Measurements from ENCODE around the gene EIPR1. TPM values are rescaled to one million over a fixed set of nuclear protein-coding genes. Genes with fewer than 3 reads are reported as not detected.

Gene EIPR1
- polyA plus RNA-seq, 1 donor from 2014 or later = 138 TPM

DNA sequence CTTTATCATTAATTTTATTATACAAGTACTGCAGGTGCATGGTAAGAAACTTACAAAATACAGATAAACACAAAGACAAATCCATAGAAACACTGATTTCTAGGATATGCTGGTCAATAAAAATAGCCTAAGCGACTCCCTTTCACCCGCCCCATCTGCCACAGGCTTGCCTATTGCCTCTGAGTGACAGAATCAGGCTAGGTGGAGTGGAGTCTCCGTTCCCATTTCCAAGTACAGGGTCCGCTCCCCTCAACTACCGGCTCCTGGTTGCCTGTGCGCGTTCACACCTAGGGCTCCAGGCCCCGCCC, 1.7 kb upstream of the EIPR1 start:
- Histone ChIP-seq H3K9ac (ENCODE audit: low read length) (peak overlapping the region; percentile 92), H3F3A (ENCODE audit: insufficient read depth, low read length, poor library complexity, severe bottlenecking) (no peaks in the 10 kb centered on the region), H3K9me3 (ENCODE audit: low read length) (no peaks in the 10 kb centered on the region), H2AFZ (ENCODE audit: low read depth, low read length) (peak overlapping the region; percentile 43), H3K27me3 (ENCODE audit: insufficient read depth, low read depth, low read length) (no peaks in the 10 kb centered on the region), H3K79me2 (replicated peaks; ENCODE audit: insufficient read depth, low read length) (peaks cover 32% of the 10 kb centered on the region), H3K36me3 (ENCODE audit: insufficient read depth, low read length) (no peaks in the 10 kb centered on the region), H3K27ac (ENCODE audit: low read length) (peak overlapping the region; percentile 92), H3K9me2 (ENCODE audit: insufficient read depth, low read length) (no peaks in the 10 kb centered on the region), H4K20me1 (ENCODE audit: insufficient read depth) (no peaks in the 10 kb centered on the region), H3K4me3 (ENCODE audit: low read length) (peak overlapping the region; percentile 81), H3K4me2 (ENCODE audit: low read length) (peak overlapping the region; percentile 97)
- TF ChIP-seq EZH2 (IDR thresholded peaks at IDR 0.05; ENCODE audit: borderline replicate concordance, insufficient read depth, low read length, poor library complexity, severe bottlenecking) = no peak
- TF ChIP-seq SMC3 (conservative IDR thresholded peaks at IDR 0.05; ENCODE audit: poor library complexity) = no peak

DNA sequence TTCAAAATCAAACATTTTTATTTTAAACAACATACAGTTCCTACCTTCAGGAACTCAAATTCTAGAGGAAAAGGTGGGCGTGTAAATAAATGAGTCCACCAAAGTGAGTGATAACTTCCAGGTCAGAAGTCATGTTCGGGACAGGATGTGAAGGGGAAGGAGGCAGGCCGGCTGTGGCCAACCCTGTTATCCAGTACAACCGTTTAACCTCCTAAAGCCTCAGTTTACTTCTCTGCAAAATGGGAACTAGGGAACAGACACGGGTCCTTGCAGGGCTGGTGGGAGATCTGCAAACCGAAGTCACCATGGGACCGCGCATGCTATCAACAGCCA, 373 bp downstream of the EIPR1 start:
- Histone ChIP-seq H3K9me3 (ENCODE audit: low read length) (no peaks in the 10 kb centered on the region), H4K20me1 (ENCODE audit: insufficient read depth) (no peaks in the 10 kb centered on the region), H3K9me2 (ENCODE audit: insufficient read depth, low read length) (no peaks in the 10 kb centered on the region), H2AFZ (ENCODE audit: low read depth, low read length) (peak overlapping the region; percentile 79), H3K27ac (ENCODE audit: low read length) (peak overlapping the region; percentile 91), H3K9ac (ENCODE audit: low read length) (peak overlapping the region; percentile 84), H3F3A (ENCODE audit: insufficient read depth, low read length, poor library complexity, severe bottlenecking) (no peaks in the 10 kb centered on the region), H3K27me3 (ENCODE audit: insufficient read depth, low read depth, low read length) (no peaks in the 10 kb centered on the region), H3K4me2 (ENCODE audit: low read length) (peak overlapping the region; percentile 81), H3K4me3 (ENCODE audit: low read length) (peak overlapping the region; percentile 81), H3K36me3 (ENCODE audit: insufficient read depth, low read length) (no peaks in the 10 kb centered on the region), H3K79me2 (replicated peaks; ENCODE audit: insufficient read depth, low read length) (peaks cover 29% of the 10 kb centered on the region)
- TF ChIP-seq, protein P1, sequence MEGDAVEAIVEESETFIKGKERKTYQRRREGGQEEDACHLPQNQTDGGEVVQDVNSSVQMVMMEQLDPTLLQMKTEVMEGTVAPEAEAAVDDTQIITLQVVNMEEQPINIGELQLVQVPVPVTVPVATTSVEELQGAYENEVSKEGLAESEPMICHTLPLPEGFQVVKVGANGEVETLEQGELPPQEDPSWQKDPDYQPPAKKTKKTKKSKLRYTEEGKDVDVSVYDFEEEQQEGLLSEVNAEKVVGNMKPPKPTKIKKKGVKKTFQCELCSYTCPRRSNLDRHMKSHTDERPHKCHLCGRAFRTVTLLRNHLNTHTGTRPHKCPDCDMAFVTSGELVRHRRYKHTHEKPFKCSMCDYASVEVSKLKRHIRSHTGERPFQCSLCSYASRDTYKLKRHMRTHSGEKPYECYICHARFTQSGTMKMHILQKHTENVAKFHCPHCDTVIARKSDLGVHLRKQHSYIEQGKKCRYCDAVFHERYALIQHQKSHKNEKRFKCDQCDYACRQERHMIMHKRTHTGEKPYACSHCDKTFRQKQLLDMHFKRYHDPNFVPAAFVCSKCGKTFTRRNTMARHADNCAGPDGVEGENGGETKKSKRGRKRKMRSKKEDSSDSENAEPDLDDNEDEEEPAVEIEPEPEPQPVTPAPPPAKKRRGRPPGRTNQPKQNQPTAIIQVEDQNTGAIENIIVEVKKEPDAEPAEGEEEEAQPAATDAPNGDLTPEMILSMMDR (IDR thresholded peaks at IDR 0.05; ENCODE audit: poor library complexity, severe bottlenecking) = no peak
- TF ChIP-seq EP300 (conservative IDR thresholded peaks at IDR 0.05; ENCODE audit: poor library complexity, severe bottlenecking) (no peak), TAF1 (IDR thresholded peaks at IDR 0.05; ENCODE audit: low read depth) (no peak), RAD21 (conservative IDR thresholded peaks at IDR 0.05) (no peak), POLR2AphosphoS5 (IDR thresholded peaks at IDR 0.05) (no peak), MXI1 (conservative IDR thresholded peaks at IDR 0.05; ENCODE audit: poor library complexity, severe bottlenecking) (no peak), EZH2 (IDR thresholded peaks at IDR 0.05; ENCODE audit: borderline replicate concordance, insufficient read depth, low read length, poor library complexity, severe bottlenecking) (no peak), SMC3 (conservative IDR thresholded peaks at IDR 0.05; ENCODE audit: poor library complexity) (no peak)
- TF ChIP-seq, protein P2, sequence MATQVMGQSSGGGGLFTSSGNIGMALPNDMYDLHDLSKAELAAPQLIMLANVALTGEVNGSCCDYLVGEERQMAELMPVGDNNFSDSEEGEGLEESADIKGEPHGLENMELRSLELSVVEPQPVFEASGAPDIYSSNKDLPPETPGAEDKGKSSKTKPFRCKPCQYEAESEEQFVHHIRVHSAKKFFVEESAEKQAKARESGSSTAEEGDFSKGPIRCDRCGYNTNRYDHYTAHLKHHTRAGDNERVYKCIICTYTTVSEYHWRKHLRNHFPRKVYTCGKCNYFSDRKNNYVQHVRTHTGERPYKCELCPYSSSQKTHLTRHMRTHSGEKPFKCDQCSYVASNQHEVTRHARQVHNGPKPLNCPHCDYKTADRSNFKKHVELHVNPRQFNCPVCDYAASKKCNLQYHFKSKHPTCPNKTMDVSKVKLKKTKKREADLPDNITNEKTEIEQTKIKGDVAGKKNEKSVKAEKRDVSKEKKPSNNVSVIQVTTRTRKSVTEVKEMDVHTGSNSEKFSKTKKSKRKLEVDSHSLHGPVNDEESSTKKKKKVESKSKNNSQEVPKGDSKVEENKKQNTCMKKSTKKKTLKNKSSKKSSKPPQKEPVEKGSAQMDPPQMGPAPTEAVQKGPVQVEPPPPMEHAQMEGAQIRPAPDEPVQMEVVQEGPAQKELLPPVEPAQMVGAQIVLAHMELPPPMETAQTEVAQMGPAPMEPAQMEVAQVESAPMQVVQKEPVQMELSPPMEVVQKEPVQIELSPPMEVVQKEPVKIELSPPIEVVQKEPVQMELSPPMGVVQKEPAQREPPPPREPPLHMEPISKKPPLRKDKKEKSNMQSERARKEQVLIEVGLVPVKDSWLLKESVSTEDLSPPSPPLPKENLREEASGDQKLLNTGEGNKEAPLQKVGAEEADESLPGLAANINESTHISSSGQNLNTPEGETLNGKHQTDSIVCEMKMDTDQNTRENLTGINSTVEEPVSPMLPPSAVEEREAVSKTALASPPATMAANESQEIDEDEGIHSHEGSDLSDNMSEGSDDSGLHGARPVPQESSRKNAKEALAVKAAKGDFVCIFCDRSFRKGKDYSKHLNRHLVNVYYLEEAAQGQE (IDR thresholded peaks at IDR 0.05; ENCODE audit: borderline replicate concordance) = no peak

DNA sequence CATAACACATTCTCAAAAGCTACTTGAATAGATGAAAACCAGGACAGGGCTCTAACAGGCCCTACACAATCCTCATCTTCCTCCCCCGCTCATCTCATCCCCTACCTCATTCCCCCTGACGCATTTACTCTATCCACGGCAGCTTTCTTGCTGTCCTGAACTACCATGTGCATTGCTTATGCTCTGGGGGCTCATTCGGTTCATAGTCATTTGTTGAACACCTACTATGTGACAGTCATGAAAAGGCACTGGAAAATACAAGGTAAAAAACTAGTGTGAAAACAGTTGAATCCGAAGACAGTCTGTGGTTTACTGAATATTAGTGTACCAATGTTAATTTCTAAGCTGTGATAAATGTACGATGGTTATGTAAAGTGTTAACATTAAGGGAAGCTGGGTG, 797 bp downstream of the EIPR1 start:
- no peak overlapping the region for H3K27ac ChIP-seq (ENCODE audit: low read length)
- H3K79me2 ChIP-seq (replicated peaks; ENCODE audit: insufficient read depth, low read length) = peaks cover 28% of the 10 kb centered on the region
- H2AFZ ChIP-seq (ENCODE audit: low read depth, low read length) = no peak overlapping the region

More for the DNA sequence above, 797 bp downstream of the EIPR1 start:
- H3K9ac ChIP-seq (ENCODE audit: low read length) = peak overlapping the region; percentile 84
- H3K9me2 ChIP-seq (ENCODE audit: insufficient read depth, low read length) = no peaks in the 10 kb centered on the region
- H4K20me1 ChIP-seq (ENCODE audit: insufficient read depth) = no peaks in the 10 kb centered on the region
- H3K9me3 ChIP-seq (ENCODE audit: low read length) = no peaks in the 10 kb centered on the region
- no peaks in the 10 kb centered on the region for H3K36me3 ChIP-seq (ENCODE audit: insufficient read depth, low read length)
- peak overlapping the region; percentile 81 for H3K4me3 ChIP-seq (ENCODE audit: low read length)
- H3K4me2 ChIP-seq (ENCODE audit: low read length) = peak overlapping the region; percentile 81
- H3F3A ChIP-seq (ENCODE audit: insufficient read depth, low read length, poor library complexity, severe bottlenecking) = no peaks in the 10 kb centered on the region
- no peaks in the 10 kb centered on the region for H3K27me3 ChIP-seq (ENCODE audit: insufficient read depth, low read depth, low read length)
- TF ChIP-seq POLR2AphosphoS5 (IDR thresholded peaks at IDR 0.05) = no peak
- TF ChIP-seq TAF1 (IDR thresholded peaks at IDR 0.05; ENCODE audit: low read depth) = no peak
- no peak for TF ChIP-seq SMC3 (conservative IDR thresholded peaks at IDR 0.05; ENCODE audit: poor library complexity)
- TF ChIP-seq, protein P2 (IDR thresholded peaks at IDR 0.05; ENCODE audit: borderline replicate concordance) = no peak
- TF ChIP-seq, protein P1 (IDR thresholded peaks at IDR 0.05; ENCODE audit: poor library complexity, severe bottlenecking) = no peak
- TF ChIP-seq EP300 (conservative IDR thresholded peaks at IDR 0.05; ENCODE audit: poor library complexity, severe bottlenecking) = no peak
- TF ChIP-seq RAD21 (conservative IDR thresholded peaks at IDR 0.05) = no peak
- TF ChIP-seq MXI1 (conservative IDR thresholded peaks at IDR 0.05; ENCODE audit: poor library complexity, severe bottlenecking) = no peak
- TF ChIP-seq EZH2 (IDR thresholded peaks at IDR 0.05; ENCODE audit: borderline replicate concordance, insufficient read depth, low read length, poor library complexity, severe bottlenecking) = no peak

Data from neural cell (in vitro differentiated cells).